SK-N-SH (cell line): ENCODE measurements around the gene CDH13. TPM values are rescaled to one million over a fixed set of nuclear protein-coding genes. Genes with fewer than 3 reads are reported as not detected.

ENCODE experiments used
- CTCF ChIA-PET: fragments of 300-600, 350-600 bp; formaldehyde crosslinking; extraction: SDS; loops from one replicate; lab custom pipeline; 2021; lab: Yijun Ruan, JAX
- POLR2A ChIA-PET: fragments of 350-600 bp; sonication (Branson Sonifier 250); formaldehyde crosslinking; extraction: SDS; loops from one replicate; lab custom pipeline; 2020; ENCODE audit warnings: antibody characterized with exemption, inconsistent platforms; lab: Yijun Ruan, JAX
- DNase-seq: peaks from one replicate; pipeline ENCODE4 v3.0.0; 2012
- H2AFZ ChIP-seq: fragments of 200-600 bp; sonication (generic); 2 replicates; pipeline ENCODE4 v1.8.1; 2016; ENCODE audit warnings: antibody characterized with exemption, mild to moderate bottlenecking, low read depth
- H3F3A ChIP-seq: fragments of 200-600 bp; sonication (generic); replicated peaks from 2 replicates; pipeline ENCODE3; 2016; ENCODE audit warnings: antibody characterized with exemption, mild to moderate bottlenecking; ENCODE audit not compliant: insufficient read depth
- H3K27ac ChIP-seq, 2 experiments: fragments of 200-500 bp in 1 of 2; fragments of 200-600 bp in 1 of 2; sonication (Bioruptor generic) in 1 of 2; sonication (generic), shearing (Covaris generic) in 1 of 2; 2 replicates each; pipeline versions ENCODE4 v1.5.1 to v1.6.1; 2014 to 2016; ENCODE audit warnings: low read depth in 2 of 2, inconsistent platforms in 1 of 2, low read length in 1 of 2, mild to moderate bottlenecking in 1 of 2, mixed read lengths in 1 of 2
- H3K27me3 ChIP-seq: fragments of 200-600 bp; sonication (generic), shearing (Covaris generic); 2 replicates; pipeline ENCODE4 v1.6.1; 2016; ENCODE audit warnings: mixed run types; ENCODE audit not compliant: insufficient read depth
- H3K36me3 ChIP-seq, 2 experiments: fragments of 200-500 bp in 1 of 2; fragments of 200-600 bp in 1 of 2; sonication (Bioruptor generic) in 1 of 2; sonication (generic) in 1 of 2; replicated peaks in 1 of 2; 2 replicates each; pipeline versions ENCODE3 to v1.5.1; 2014 to 2016; ENCODE audit warnings: low read length in 1 of 2, mild to moderate bottlenecking in 1 of 2; ENCODE audit not compliant: insufficient read depth in 2 of 2, control insufficient read depth in 1 of 2
- H3K4me1 ChIP-seq, 2 experiments: fragments of 200-500 bp in 1 of 2; fragments of 200-600 bp in 1 of 2; sonication (Bioruptor generic) in 1 of 2; sonication (generic), shearing (Covaris generic) in 1 of 2; 2 replicates each; pipeline versions ENCODE4 v1.5.1 to v1.6.1; 2014 to 2016; ENCODE audit warnings: low read depth in 1 of 2, low read length in 1 of 2, mixed run types in 1 of 2; ENCODE audit not compliant: insufficient read depth in 2 of 2, control insufficient read depth in 1 of 2
- H3K4me2 ChIP-seq: fragments of 200-600 bp; sonication (generic), shearing (Covaris generic); 2 replicates; pipeline ENCODE4 v1.6.1; 2017; ENCODE audit warnings: mixed run types
- H3K4me3 ChIP-seq, 2 experiments: fragments of 200-500 bp in 1 of 2; fragments of 200-600 bp in 1 of 2; sonication (Bioruptor generic) in 1 of 2; sonication (generic), shearing (Covaris generic) in 1 of 2; 2 replicates each; pipeline versions ENCODE4 v1.5.1 to v1.8.1; 2014 to 2016; ENCODE audit warnings: low read depth in 2 of 2, inconsistent platforms in 1 of 2, low read length in 1 of 2, mild to moderate bottlenecking in 1 of 2, mixed read lengths in 1 of 2, moderate library complexity in 1 of 2
- H3K79me2 ChIP-seq: fragments of 200-600 bp; sonication (generic); 2 replicates; pipeline ENCODE4 v1.8.1; 2017; ENCODE audit warnings: mild to moderate bottlenecking; ENCODE audit not compliant: insufficient read depth
- H3K9ac ChIP-seq: fragments of 200-600 bp; sonication (generic); 2 replicates; pipeline ENCODE4 v1.6.1; 2017; ENCODE audit warnings: mixed run types
- H3K9me2 ChIP-seq: fragments of 200-600 bp; sonication (generic); 2 replicates; pipeline ENCODE4 v1.6.1; 2017; ENCODE audit warnings: mixed run types
- H3K9me3 ChIP-seq: fragments of 200-600 bp; sonication (generic); 2 replicates; pipeline ENCODE4 v1.6.1; 2017; ENCODE audit warnings: mixed run types, mild to moderate bottlenecking, moderate library complexity
- H4K20me1 ChIP-seq: fragments of 200-600 bp; sonication (generic); 2 replicates; pipeline ENCODE4 v1.6.1; 2017; ENCODE audit warnings: mild to moderate bottlenecking, mixed run types; ENCODE audit not compliant: insufficient read depth
- CHD2 ChIP-seq: fragments of 150-350 bp; IDR thresholded peaks from 2 replicates; pipeline ENCODE4 v1.6.1; 2018; ENCODE audit warnings: low read length; ENCODE audit not compliant: partially characterized antibody
- EZH2phosphoT487 ChIP-seq: fragments of 200-600 bp; sonication (generic); IDR thresholded peaks from 2 replicates; pipeline ENCODE4 v1.6.1; 2017; ENCODE audit warnings: low read depth, mixed run types, mild to moderate bottlenecking, antibody characterized with exemption, moderate library complexity, borderline replicate concordance
- FOXJ3 ChIP-seq: sonication (generic); formaldehyde crosslinking; IDR thresholded peaks from 2 replicates; pipeline ENCODE4 v1.5.1; 2020; ENCODE audit warnings: mild to moderate bottlenecking, missing genetic modification reagents
- GABPA ChIP-seq: IDR thresholded peaks from 2 replicates; pipeline ENCODE4 v1.4.0; 2012; ENCODE audit warnings: low read depth, mild to moderate bottlenecking
- IRF3 ChIP-seq: fragments of 150-350 bp; IDR thresholded peaks from 2 replicates; pipeline ENCODE4 v1.6.1; 2016; ENCODE audit warnings: mild to moderate bottlenecking, low read depth, low read length
- MAX ChIP-seq: IDR thresholded peaks from 2 replicates; pipeline ENCODE4 v1.4.0; 2012; ENCODE audit warnings: low read depth
- MXI1 ChIP-seq: IDR thresholded peaks from 2 replicates; pipeline ENCODE4 v1.6.1; 2012; ENCODE audit warnings: mild to moderate bottlenecking, low read depth, low read length, improper control_type of control experiment
- REST ChIP-seq: IDR thresholded peaks from 2 replicates; pipeline ENCODE4 v1.6.1; 2012; ENCODE audit warnings: mild to moderate bottlenecking, low read depth, low read length, moderate library complexity
- RFX5 ChIP-seq: IDR thresholded peaks from 2 replicates; pipeline ENCODE4 v1.6.1; 2012; ENCODE audit warnings: mild to moderate bottlenecking, improper control_type of control experiment, low read length
- RXRA ChIP-seq: IDR thresholded peaks from 2 replicates; pipeline ENCODE4 v1.4.0; 2012; ENCODE audit warnings: low read depth, mild to moderate bottlenecking, borderline replicate concordance
- SIN3A ChIP-seq: IDR thresholded peaks from 2 replicates; pipeline ENCODE4 v1.6.1; 2012; ENCODE audit warnings: low read depth, mild to moderate bottlenecking, low read length, moderate library complexity, borderline replicate concordance
- TAF1 ChIP-seq: IDR thresholded peaks from 2 replicates; pipeline ENCODE4 v1.6.1; 2012; ENCODE audit warnings: low read depth, mild to moderate bottlenecking, low read length, moderate library complexity, borderline replicate concordance
- TCF12 ChIP-seq: IDR thresholded peaks from 2 replicates; pipeline ENCODE4 v1.4.0; 2012
- YY1 ChIP-seq: IDR thresholded peaks from 2 replicates; pipeline ENCODE4 v1.4.0; 2012; ENCODE audit warnings: low read depth, mild to moderate bottlenecking
- WGBS: methylation state at CpG from one replicate; pipeline ENCODE4 v1.1.6; 2017; ENCODE audit warnings: low lambda C conversion rate; 5-methylcytosine and 5-hydroxymethylcytosine counted together
- polyA plus RNA-seq, 3 experiments: library from polyadenylated mRNA; depleted of rRNA; stranded (reverse); fragments of >200 nt; gene quantifications; 2 replicates each; pipeline ENCODE4 v1.2.3, GENCODE V29; 2012
- TF ChIP-seq, protein P1 (sequence below): IDR thresholded peaks from 2 replicates; pipeline ENCODE4 v1.4.0; 2012; ENCODE audit warnings: low read depth, borderline replicate concordance

CDH13 gene
- polyA plus RNA-seq, 1 of the 3 experiments (the other 2 are of a cell fraction), result 93.0 TPM

DNA sequence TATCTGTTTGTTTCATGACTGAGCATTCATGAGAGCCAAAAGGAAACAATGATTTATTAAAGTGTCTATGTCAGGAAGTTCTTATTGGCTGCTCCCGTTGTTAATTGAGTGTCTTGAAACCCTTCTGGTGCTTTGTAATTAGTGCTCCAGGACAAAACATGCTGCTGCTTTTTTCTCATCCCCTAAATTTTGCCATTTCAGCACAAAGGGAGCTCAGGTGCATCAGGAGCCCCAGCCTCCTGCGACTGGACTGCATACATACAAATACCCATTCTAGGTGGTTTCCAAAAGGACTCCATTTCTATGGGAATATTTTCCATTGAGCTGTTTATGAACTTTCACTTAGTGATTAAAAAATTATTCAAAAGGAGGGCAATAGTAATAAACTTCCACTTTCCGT lies 354.0 kb downstream of the CDH13 start:
- H3F3A ChIP-seq, result no peaks in the 10 kb centered on the region
- 28% methylated on average over 3 of the region's 3 CpGs for WGBS
- no peaks in the 10 kb centered on the region for H3K27me3 ChIP-seq
- H3K9me3 ChIP-seq, result no peaks in the 10 kb centered on the region
- no peaks in the 10 kb centered on the region for H3K79me2 ChIP-seq
- no peaks in the 10 kb centered on the region for H3K36me3 ChIP-seq
- H3K4me1 ChIP-seq, result peaks cover 0 to 9% of the 10 kb centered on the region in 2 experiments; a peak in 1 of 4 replicates
- ChIA-PET POLR2A (no interaction called here), CTCF (no interaction called here)
- no peak overlapping the region for H3K27ac ChIP-seq
- TF ChIP-seq TAF1 (no peak), CHD2 (no peak), SIN3A (no peak), YY1 (no peak), EZH2phosphoT487 (no peak), REST (no peak), FOXJ3 (CRISPR knock-in tag) (no peak)
- no peak overlapping the region for H3K4me2 ChIP-seq
- H2AFZ ChIP-seq, result no peak overlapping the region
- no peak for DNase-seq
- H3K9me2 ChIP-seq, result no peaks in the 10 kb centered on the region
- no peak overlapping the region for H3K4me3 ChIP-seq
- H3K9ac ChIP-seq, result no peak overlapping the region
- H4K20me1 ChIP-seq, result no peaks in the 10 kb centered on the region

GRCh38 chr16:82987767-82988166 lies 361.0 kb downstream of the CDH13 start:
- Histone ChIP-seq H3K4me2 (no peak overlapping the region), H3F3A (peaks cover 8% of the 10 kb centered on the region), H3K79me2 (no peaks in the 10 kb centered on the region; the same call in 1 of the 2 replicates), H3K27me3 (no peaks in the 10 kb centered on the region), H2AFZ (no peak overlapping the region), H3K4me1 (no peaks in the 10 kb centered on the region; a peak in 1 of 4 replicates), H3K27ac (no peak overlapping the region), H3K4me3 (no peak overlapping the region), H3K36me3 (no peaks in the 10 kb centered on the region), H3K9ac (no peak overlapping the region), H3K9me2 (no peaks in the 10 kb centered on the region), H3K9me3 (no peaks in the 10 kb centered on the region), H4K20me1 (no peaks in the 10 kb centered on the region)
- 24% methylated on average over 3 of the region's 3 CpGs for WGBS
- no peak for DNase-seq
- no peak for TF ChIP-seq CHD2
- no peak for TF ChIP-seq MAX
- no peak for TF ChIP-seq IRF3
- no peak for TF ChIP-seq TCF12
- TF ChIP-seq MXI1, result no peak
- TF ChIP-seq RFX5, result no peak
- TF ChIP-seq, protein P1, sequence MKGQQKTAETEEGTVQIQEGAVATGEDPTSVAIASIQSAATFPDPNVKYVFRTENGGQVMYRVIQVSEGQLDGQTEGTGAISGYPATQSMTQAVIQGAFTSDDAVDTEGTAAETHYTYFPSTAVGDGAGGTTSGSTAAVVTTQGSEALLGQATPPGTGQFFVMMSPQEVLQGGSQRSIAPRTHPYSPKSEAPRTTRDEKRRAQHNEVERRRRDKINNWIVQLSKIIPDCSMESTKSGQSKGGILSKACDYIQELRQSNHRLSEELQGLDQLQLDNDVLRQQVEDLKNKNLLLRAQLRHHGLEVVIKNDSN, result no peak
- TF ChIP-seq RXRA, result no peak
- TF ChIP-seq GABPA, result no peak
- POLR2A ChIA-PET, result no interaction called here
- CTCF ChIA-PET, result no interaction called here
